Gastroesophageal sphincter (tissue), 2 donors: ENCODE measurements around the gene BID.

Source experiments
- EP300 ChIP-seq: sonication (generic); formaldehyde crosslinking; IDR thresholded peaks from one replicate; pipeline ENCODE4 v1.6.1; 2017; ENCODE audit warnings: antibody characterized with exemption, mild to moderate bottlenecking
- POLR2A ChIP-seq, 2 donors: fragments of 450-650 bp; IDR thresholded peaks; one replicate each; pipeline ENCODE4 v1.6.1; 2017; ENCODE audit warnings: antibody characterized with exemption in 2 of 2, mild to moderate bottlenecking in 2 of 2, moderate library complexity in 1 of 2
- POLR2AphosphoS5 ChIP-seq: sonication (generic); formaldehyde crosslinking; IDR thresholded peaks from one replicate; pipeline ENCODE4 v1.6.1; 2017; ENCODE audit warnings: antibody characterized with exemption

DNA sequence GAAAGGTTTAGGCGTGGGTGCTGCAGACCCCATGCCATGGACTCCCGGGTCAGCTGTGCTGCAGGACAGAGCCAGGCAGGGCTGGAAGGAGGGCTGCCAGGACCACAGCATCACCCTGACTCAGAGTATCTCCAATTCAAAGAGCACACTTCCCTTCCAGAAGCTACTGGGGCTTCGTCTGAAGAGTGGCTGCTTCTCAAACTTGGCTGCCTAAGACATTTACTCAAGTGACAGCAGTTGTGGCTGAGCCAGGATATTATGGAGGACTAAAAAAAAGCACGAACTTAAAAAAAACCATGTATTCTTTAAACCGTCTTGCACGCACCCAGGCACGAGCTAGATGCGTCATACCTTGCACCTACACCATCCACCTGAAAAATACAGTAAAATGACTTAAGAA, 13.0 kb upstream of the BID start:
- no peak for TF ChIP-seq POLR2AphosphoS5
- TF ChIP-seq EP300, result no peak
- no peak for TF ChIP-seq POLR2A (IDR thresholded peaks at IDR 0.05)
